IPS-18c (cell line): Measurements from ENCODE around the gene NOCT.
"Not testable (repeated sequence)": the region's sequence is repeated elsewhere in the genome, so short reads cannot be mapped to it uniquely, and the experiment has no call there.

Source experiments
- H3K4me3 ChIP-seq: 2 replicates; pipeline ENCODE4 v1.7.0; 2013; ENCODE audit warnings: low read depth, mild to moderate bottlenecking, low read length, moderate library complexity; ENCODE audit not compliant: insufficient read depth
- H3K9me3 ChIP-seq: one replicate; pipeline ENCODE4 v1.6.1; 2013; ENCODE audit warnings: mild to moderate bottlenecking, low read length, moderate library complexity; ENCODE audit not compliant: control insufficient read depth, insufficient read depth

NOCT gene

DNA sequence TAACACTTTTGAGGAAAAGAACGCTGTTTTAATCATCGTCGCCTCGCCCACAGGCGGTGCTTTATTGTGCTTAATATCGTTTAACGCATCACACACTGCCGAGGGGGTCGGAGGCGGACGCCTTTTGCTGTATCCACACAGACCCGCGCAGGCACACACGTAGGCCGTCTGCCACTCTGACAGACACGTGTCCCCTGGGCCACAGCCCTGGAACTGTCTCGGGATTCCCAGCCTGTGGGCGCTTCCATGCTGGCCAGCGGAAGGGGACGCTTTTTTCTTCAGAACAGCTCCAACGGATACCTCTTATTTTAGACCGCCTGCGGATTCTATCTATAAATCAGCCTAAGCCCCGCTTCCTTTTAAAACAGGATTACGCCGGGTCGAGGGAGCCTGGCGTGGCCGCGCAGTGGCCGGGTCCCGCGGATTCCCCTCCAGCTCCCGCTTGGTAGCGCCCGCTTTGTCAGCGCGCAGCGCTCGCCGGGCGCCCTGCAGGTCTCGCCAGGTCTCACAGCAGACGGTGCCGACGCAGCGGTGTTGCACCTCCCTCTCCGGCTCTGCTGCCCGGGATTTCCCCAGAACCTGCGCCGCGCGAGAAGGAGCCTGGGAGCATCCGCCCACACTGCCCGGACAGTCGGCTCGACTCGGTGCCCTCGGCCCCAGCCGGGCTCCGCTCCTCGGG is at the start of gene NOCT:
Gene NOCT (plus strand): TSS at position 513 of the 679 bp plus-strand sequence. CDS start 201 bp downstream, outside the sequence.
- peak within 1 kb of the TSS; percentile 92 for H3K4me3 ChIP-seq
- H3K9me3 ChIP-seq = no peaks in the 10 kb centered on the region

DNA sequence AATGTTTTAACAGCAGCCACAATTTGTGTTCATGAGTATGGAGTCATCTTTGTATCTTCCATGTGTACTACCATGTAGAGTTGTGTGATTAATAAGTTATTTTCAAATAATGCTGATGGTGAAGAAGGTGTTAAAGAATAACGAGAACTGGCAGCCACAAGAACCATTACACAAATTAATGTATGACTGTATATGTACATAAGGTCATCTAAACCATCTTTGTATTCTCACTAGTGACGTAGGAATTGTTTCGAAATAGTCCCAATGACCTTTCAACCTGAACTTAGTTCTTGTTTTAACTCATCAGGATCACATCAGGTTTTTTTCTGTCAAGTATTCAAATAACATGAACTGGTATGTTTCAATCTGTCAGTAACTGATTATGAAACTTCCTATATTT is 48.3 kb upstream of the NOCT start:
- H3K4me3 ChIP-seq = no peak overlapping the region
- H3K9me3 ChIP-seq = no peaks in the 10 kb centered on the region

- Histone ChIP-seq H3K4me3 (no peak overlapping the region), H3K9me3 (no peaks in the 10 kb centered on the region)
Observed at GRCh38 chr4:138972956-138973801, 42.4 kb upstream of the NOCT start.

GRCh38 chr4:138975225-138975624 is 40.4 kb upstream of the NOCT start:
- H3K4me3 ChIP-seq = no peak overlapping the region
- H3K9me3 ChIP-seq = no peaks in the 10 kb centered on the region

DNA sequence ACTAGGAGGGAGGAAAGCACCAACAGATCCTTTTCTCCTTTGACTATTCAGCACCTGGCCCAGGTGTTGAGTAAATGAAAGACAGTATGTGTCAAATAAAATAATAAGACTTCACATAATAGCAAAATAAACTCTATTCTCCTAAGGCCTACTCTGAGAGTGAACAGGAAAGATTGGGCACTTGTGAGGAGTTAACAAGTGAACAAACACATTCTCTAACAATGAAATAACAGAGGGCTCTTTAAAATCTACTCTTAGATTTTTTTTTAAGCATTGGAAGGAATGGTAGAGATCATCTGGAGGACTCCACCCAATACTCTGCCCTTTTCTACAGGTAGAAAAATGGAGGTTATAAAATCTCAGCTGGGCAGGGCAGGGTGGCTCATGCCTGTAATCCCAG is 39.1 kb upstream of the NOCT start:
- H3K4me3 ChIP-seq = no peak overlapping the region
- H3K9me3 ChIP-seq = no peaks in the 10 kb centered on the region

DNA sequence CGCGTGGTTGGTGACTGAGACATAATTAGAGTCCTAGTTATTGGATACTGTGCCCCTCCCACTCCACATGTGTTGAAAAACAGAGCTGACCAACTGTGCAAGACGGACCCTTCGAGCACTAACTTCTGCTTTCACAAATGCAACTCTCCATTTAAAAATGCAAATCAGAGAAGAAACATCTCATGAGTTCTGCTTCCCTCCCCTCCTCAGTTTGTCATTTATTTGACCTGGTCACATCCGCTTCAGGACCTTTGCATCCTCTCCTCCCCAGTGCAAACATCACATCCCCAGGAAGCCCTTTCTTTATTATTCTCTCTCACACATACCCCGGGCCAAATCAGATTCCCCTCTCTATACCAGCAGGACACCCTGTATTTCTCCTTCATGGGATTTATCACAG is 38.1 kb upstream of the NOCT start:
- H3K9me3 ChIP-seq = no peaks in the 10 kb centered on the region

DNA sequence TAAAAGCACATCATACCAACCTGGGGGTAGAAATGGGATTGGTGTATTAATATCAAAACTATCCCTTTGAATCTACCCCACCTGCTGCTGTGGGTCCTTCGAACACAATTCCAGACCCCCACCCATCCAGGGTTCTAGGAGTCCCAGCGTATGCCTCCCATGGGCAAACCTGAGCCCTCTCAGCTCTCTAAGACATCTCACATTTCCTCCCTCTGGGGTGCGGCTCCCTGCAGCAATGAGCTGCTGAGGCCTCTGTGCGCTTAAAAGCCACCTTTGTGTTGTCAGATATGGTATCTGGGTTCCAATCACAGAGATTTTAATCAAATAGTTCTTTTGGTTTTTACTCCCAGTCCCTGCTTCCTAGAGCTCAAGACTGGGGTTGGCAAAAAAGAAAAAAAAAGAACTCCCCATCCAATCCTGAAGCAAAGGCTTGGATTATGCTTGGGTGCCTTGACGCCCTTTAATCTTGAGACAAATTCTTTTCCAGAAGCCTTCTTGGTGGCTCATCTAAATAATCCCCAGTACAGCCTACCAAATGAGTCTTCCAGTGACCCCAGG is 37.5 kb upstream of the NOCT start:
- Histone ChIP-seq H3K9me3 (no peaks in the 10 kb centered on the region), H3K4me3 (no peak overlapping the region)

More for the DNA sequence above, 38.1 kb upstream of the NOCT start:
- no peak overlapping the region for H3K4me3 ChIP-seq

- Histone ChIP-seq H3K9me3 (no peaks in the 10 kb centered on the region), H3K4me3 (no peak overlapping the region)
Observed at GRCh38 chr4:138978600-138978999, 37.0 kb upstream of the NOCT start.

GRCh38 chr4:138979742-138980141 is 35.8 kb upstream of the NOCT start:
- H3K9me3 ChIP-seq = no peaks in the 10 kb centered on the region
- no peak overlapping the region for H3K4me3 ChIP-seq

- Histone ChIP-seq H3K4me3 (no peak overlapping the region), H3K9me3 (no peaks in the 10 kb centered on the region)
Observed at GRCh38 chr4:138981930-138982390, 33.6 kb upstream of the NOCT start.

DNA sequence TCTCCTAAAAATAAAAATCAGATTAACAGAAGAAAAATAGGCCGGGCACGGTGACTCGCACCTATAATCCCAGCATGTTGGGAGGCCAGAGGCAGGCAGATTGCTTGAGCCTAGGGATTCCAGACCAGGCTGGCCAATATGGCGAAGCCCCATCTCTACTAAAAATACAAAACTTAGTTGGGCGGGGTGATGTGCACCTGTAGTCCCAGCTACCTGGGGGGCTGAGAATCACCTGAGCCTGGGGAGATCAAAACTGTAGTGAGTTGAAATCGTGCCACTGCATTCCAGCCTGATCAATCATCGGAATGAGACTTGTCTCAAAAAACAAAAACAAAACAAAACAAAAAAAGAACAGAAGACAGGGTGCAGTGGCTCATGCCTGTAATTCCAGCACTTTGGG is 32.8 kb upstream of the NOCT start:
- no peaks in the 10 kb centered on the region for H3K9me3 ChIP-seq
- no peak overlapping the region for H3K4me3 ChIP-seq

GRCh38 chr4:138983690-138984089 is 31.9 kb upstream of the NOCT start:
- Histone ChIP-seq H3K4me3 (no peak overlapping the region), H3K9me3 (no peaks in the 10 kb centered on the region)

GRCh38 chr4:138984647-138985046 is 30.9 kb upstream of the NOCT start:
- Histone ChIP-seq H3K4me3 (no peak overlapping the region), H3K9me3 (no peaks in the 10 kb centered on the region)

DNA sequence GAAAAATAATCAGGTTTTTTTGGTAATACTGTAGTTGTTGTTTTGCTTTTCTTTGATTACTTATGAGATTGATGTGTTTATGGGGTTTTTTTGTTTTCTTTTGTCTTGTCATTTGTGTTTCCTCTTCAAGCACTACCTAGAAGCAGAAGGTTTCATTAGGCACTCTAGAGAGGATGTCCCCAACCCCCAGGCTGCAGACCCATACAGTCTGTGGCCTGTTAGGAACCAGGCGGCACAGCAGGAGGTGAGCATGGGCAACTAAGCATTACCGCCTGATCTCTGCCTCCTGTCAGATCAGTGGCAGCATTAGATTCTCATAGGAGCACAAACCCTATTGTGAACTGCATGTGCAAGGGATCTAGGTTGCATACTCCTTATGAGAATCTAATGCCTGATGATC is 22.9 kb upstream of the NOCT start:
- Histone ChIP-seq H3K4me3 (no peak overlapping the region), H3K9me3 (no peaks in the 10 kb centered on the region)

GRCh38 chr4:138996090-138996489 is 19.5 kb upstream of the NOCT start:
- H3K9me3 ChIP-seq = no peaks in the 10 kb centered on the region
- no peak overlapping the region for H3K4me3 ChIP-seq

DNA sequence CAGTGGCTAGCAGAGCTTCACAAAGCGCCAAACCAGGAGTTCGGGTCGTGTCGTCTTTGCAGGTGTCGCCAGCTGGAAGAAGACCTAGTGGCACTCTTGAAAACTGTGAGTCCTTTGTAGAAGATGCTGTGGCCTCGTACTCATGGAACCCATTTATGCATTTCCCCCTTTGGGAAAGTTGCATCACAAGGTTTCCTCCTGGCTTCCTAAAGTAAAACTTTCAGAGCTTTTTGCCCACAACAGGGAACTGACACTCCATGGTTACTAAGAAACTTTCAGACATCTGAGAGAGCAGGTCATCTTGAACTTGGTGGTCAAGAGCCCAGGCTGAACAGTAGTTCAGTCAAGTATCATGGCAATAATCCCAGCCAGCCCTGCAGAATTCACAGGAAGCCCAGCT is 15.9 kb upstream of the NOCT start:
- no peaks in the 10 kb centered on the region for H3K9me3 ChIP-seq

DNA sequence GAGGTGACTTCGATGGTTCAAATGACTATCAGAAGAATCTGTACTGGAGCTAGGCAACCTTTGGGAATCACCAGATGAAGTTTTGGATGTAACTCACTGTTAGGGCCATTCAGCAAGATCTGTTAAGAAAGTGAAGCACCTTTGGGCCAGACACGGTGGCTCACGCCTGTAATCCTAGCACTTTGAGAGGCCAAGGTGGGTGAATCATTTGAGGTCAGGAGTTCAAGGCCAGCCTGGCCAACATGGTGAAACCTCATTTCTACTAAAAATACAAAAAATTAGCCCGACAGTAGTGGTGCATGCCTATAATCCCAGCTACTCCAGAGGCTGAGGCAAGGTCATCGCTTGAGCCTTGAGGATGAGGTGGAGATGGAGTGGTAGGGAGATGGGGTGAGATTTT is 15.4 kb upstream of the NOCT start:
- H3K4me3 ChIP-seq, H3K9me3 ChIP-seq: not testable (repeated sequence)

More for the DNA sequence above, 15.9 kb upstream of the NOCT start:
- H3K4me3 ChIP-seq = no peak overlapping the region

GRCh38 chr4:139001430-139001829 is 14.2 kb upstream of the NOCT start:
- not testable (repeated sequence) for H3K4me3 ChIP-seq, H3K9me3 ChIP-seq
